Measurements from ENCODE around the gene GRAMD4.

- TF ChIP-seq EP300 (IDR thresholded peaks at IDR 0.05) (no peak), NFE2L2 (conservative IDR thresholded peaks at IDR 0.05; ENCODE audit: low read length) (no peak), CEBPB (IDR thresholded peaks at IDR 0.05) (no peak), NR3C1 (IDR thresholded peaks at IDR 0.05) (no peak)
Measured at GRCh38 chr22:46651316-46651715, 31.1 kb downstream of the GRAMD4 start.
